Heart left ventricle (tissue), 13 donors: ENCODE data around the gene CDK3.

Source experiments
- CTCF ChIP-seq, 12 donors: fragments of 200-600 bp; sonication (generic) in 4 of 12; IDR thresholded peaks; one replicate each; pipeline versions ENCODE4 v1.5.0 to v1.8.0; 2018 to 2022; ENCODE audit warnings: antibody characterized with exemption in 12 of 12, mild to moderate bottlenecking in 5 of 12
- POLR2A ChIP-seq, 2 donors: fragments of 450-650 bp; IDR thresholded peaks; one replicate each; pipeline ENCODE4 v1.6.1; 2017; ENCODE audit warnings: antibody characterized with exemption in 2 of 2, mild to moderate bottlenecking in 2 of 2, moderate library complexity in 2 of 2
- donor health status: ischemic (EF 13 %, LVEDD 7.1; RV severe dilation, severe dysfunction).
- donor health status: DM: no; HTN: yes; CAD: no.
- donor health status: DM: no; HTN: no; CAD: no.
- donor health status: ischemic (EF 25% LVEDD 6.9; RV normal size, moderate dysfunction).
- donor health status: ischemic (EF 25% LVEDD 5.7; RV mildly dilated, moderate dysfunction).
- donor health status: ischemic (EF 35%, LVEDD 5.7; RV mildly dilated, moderate dysfunction).
- donor health status: nonischemic (EF 11% LVEDD 7.7; RV severe dilation, severe dysfunction).
- donor health status: DM: yes; HTN: yes; CAD: no.
- donor health status: PGD.
- donor health status: ischemic (EF 29% LVEDD 5.4; RV normal size, mild dysfunction).
- donor health status: nonischemic (EF 23%, LVEDD 6.1; RV moderate dilation, normal function).

GRCh38 chr17:76017481-76018339 lies 17.1 kb downstream of the CDK3 start:
- TF ChIP-seq CTCF (IDR thresholded peaks at IDR 0.05) = no peak
- no peak for TF ChIP-seq POLR2A (IDR thresholded peaks at IDR 0.05)
